GM21619 (cell line): ENCODE results near the gene B4GALNT4.
A peak's percentile ranks its signal among the peaks of the same experiment; 100 is the strongest.
"Not testable (repeated sequence)": the region's sequence is repeated elsewhere in the genome, so short reads cannot be mapped to it uniquely, and the experiment has no call there.

Experiments
- ATAC-seq: cut with Tn5 transposase; IDR thresholded peaks from one replicate; pipeline ENCODE4 v1.9.1; 2021; ENCODE audit not compliant: unreplicated experiment

B4GALNT4 gene

DNA sequence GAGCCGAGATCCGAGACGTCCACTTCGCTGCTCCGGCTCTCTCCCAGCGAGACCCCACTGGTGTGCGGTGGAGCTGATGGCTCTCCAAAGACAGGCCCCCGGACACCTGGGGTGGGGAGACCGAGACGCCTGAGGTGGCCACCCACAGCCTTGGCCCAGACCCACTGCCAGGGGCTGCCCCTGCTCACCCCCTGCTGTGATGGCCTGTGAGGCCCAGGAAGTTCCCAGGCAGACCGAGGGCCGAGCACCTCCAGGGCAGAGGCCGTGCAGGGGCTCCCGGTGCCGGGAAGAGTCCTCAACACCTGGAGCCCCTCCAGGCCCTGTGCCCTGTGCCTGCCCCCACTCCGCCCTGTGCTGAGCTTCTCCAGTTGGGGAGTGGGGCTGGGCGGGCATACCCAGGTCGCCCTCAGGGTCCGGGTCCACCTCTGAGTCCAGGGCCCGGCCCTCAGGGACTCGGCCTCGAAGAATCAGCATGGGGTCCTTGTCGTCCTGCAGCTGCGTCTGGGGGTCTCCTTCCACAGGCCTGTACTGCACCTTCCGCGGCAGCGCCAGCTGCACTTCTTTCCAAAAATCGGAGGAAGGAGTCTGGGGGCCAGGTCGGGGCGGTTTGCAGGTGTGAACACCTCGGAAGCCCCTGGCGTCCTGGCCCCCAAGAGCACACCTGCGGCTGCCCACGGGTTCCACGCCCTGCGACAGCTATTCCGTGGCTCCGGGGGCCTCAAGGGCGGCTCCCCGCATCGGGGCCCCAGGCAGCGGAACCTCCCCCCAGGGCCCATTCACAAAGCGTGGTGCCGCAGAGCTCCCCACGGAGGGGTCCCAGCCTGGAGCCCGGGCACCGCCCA is 36.9 kb downstream of the B4GALNT4 start:
- ATAC-seq, result no peak

- ATAC-seq, result peak; percentile 72
These were observed 37.7 kb downstream of the B4GALNT4 start for GRCh38 chr11:406796-407650.

GRCh38 chr11:407651-408123 is 38.4 kb downstream of the B4GALNT4 start:
- no peak for ATAC-seq

DNA sequence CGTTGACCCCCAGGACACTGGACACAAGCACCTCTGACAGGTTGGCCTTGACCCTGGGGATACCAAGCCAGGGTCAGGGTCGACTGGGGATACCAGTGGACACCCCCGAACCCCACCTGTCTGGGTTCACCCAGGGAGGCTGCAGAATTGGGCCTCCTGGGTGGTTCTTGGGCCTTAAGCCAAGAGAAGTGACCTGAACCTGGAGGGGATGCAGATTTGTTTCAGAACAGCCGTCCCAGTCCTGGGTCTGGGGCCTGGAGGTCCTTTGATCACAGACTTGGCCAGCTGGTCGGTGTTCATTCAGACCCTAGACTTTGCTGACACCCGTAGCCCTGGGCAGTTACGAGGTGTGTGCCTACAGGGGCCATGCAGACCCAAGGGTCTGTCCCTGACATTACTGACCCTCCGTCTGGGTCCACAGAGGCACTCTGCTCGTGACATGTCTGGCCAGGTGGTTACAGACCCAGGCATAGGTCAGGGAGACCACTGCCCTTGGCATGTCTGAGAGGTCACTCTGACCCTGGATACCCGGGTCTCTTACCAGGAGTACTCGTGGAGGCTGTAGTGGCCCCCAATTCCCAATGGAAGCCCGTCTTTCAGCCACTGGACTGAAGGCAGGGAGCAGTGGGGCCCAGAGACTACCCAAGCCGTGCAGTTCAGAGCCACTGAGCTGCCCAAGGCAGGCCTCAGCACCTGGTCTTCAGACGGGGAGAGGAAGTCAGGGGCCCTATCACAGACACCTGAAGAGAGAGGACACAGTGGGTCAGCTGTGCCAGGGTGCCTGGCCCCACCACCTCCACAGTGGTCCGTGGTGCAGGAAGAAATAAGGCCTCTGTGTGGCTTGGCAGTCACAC is 39.1 kb downstream of the B4GALNT4 start:
- no peak for ATAC-seq

GRCh38 chr11:409008-409599 is 39.8 kb downstream of the B4GALNT4 start:
- no peak for ATAC-seq

DNA sequence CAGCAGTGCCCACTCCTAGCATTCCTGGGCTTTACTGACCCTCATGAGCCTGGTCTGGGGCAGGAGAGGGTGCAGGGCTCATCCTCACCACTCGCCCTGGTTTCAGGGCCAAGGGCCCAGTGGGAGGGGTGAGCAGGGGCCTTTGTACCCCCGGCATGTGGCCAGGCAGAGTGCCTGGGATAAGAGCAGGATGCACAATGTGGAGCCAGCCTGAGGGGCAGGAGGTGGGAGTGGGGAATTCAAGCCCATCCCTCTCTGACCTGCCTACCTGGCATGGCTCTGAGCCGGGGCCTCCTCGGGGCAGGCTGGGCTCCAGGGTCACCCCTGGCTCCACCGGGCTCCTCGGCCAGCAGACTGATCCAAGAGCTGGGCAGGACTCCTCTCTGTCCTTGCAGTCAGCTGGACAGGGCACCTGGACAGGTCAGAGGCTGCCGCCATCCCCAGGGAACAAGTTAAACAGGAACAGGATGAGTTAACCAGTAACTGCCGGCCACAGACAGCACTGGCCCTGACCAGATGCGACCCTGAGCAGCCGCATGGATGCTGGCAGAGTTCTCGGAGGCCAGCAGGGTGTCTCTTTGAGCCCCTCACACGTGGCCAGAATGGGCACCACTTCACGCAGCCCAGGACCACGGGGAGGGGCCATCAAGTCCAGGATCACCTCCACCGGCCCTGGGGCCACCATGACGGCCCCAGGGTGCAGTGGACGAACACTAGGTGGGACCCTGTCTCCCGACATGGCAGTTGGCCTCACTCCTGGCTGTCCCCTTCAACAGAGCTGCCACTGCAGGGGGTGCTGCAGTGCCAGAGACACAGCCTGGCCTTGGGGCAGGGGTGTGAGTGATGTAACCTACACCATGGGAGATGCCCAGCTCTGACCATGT is 40.5 kb downstream of the B4GALNT4 start:
- no peak for ATAC-seq

- ATAC-seq, result not testable (repeated sequence)
These were observed 41.4 kb downstream of the B4GALNT4 start for GRCh38 chr11:410711-411110.

DNA sequence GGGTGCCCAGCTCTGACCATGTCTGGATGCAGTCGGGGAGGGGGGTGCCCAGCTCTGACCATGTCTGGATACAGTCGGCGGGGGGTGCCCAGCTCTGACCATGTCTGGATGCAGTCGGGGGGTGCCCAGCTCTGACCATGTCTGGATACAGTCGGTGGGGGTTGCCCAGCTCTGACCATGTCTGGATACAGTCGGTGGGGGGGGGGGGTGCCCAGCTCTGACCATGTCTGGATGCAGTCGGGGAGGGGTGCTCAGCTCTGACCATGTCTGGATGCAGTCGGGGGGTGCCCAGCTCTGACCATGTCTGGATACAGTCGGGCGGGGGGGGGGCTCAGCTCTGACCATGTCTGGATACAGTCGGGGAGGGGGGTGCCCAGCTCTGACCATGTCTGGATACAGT is 42.2 kb downstream of the B4GALNT4 start:
- not testable (repeated sequence) for ATAC-seq

GRCh38 chr11:412641-413119 is 43.4 kb downstream of the B4GALNT4 start:
- ATAC-seq, result no peak

DNA sequence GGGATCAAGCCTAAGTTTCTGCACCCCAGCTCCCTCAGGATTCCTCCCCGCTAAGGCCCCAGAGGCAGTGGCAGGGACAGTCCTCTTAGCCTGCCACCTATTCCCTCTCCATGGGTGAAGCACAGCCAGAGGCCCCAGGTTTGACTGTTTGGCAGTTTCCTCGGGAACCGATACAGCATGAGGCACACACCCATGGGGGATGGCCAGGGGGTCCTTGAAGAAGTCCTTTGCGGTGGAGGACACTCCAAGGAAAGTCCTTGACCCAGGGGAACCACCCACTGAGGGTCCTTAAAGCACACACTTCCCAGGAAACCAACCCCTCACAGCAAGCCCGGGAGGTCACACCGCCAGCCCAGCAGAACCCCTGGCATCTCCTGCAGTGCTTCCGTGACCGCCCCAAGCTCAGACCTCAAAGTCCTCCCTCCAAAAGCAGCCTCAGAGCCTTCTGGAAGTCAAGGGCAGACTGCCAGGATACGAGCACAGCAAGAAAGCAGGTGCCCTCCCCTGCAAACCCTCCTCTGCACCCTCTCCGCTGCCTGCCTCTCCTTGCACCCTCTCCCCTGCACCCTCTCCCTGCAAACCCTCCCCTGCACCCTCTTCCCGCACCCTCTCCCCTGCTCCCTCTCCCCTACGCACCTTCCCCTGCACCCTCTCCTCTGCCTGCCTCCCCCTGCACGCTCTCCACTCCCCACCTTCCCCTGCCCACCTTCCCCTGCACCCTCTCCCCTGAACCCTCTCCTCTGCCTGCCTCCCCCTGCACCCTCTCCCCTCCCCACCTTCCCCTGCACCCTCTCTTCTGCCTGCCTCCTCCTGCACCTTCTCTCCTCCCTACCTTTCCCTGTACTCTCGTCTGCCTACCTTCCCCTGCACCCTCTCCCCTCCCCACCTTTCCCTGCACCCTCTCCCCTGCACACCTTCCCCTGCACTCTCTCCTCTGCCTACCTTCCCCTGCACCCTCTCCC is 44.1 kb downstream of the B4GALNT4 start:
- ATAC-seq, result no peak

- ATAC-seq, result no peak
These were observed 45.1 kb downstream of the B4GALNT4 start for GRCh38 chr11:414318-414857.

DNA sequence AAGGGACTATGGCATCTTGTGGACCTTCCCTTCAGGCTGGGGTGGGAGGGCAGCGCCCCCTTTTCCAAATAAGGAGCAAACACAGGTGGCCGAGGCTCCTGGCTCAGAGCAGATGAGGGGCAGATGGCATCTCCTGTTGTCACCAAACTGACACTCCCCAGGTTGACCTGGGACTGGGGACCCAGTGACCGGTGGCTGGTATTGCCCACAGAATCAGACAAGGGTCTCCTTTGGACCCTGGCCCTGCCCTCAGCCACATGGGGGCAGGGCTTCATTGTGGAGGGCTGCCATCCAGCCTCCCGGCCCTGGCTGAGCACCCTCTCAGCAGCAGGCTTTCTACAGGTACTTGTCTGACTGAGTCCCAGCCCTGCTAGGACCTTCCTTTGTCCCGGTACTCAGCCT is 46.3 kb downstream of the B4GALNT4 start:
- no peak for ATAC-seq

DNA sequence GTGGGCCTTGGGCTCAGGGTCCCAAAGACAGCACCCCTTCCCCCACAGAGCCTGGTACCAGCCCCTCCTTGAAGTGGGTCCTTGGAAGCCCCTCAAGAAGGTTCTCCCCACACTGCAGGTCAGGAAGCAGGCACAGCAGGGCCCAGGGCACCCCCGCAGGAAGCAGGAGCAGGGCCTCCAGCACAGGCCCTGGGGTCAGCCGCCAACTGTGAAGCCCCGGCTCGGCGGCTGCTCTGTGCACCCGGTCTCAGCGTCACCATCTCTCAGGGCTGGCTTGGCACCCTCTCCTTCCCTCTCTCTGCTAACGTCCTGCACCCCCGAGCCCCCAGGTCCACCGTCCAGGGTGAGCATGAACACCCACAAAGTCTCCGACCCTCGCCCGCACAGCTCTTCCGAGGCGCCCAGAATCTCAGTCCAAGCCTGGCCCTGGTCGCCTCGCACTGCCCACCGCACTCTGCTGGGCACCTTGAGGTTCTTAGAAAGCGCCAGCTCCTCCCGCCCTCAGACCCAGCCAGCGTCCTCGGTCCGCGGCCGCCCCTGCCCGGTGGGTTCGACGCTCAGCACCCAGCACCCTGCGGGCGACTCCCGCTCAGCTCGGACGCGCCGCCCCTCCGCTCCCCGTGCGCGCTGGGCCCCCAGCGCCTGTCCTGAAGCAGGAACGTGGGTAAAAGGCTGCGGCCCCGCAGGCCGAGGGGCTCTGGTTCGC is 46.9 kb downstream of the B4GALNT4 start:
- no peak for ATAC-seq

DNA sequence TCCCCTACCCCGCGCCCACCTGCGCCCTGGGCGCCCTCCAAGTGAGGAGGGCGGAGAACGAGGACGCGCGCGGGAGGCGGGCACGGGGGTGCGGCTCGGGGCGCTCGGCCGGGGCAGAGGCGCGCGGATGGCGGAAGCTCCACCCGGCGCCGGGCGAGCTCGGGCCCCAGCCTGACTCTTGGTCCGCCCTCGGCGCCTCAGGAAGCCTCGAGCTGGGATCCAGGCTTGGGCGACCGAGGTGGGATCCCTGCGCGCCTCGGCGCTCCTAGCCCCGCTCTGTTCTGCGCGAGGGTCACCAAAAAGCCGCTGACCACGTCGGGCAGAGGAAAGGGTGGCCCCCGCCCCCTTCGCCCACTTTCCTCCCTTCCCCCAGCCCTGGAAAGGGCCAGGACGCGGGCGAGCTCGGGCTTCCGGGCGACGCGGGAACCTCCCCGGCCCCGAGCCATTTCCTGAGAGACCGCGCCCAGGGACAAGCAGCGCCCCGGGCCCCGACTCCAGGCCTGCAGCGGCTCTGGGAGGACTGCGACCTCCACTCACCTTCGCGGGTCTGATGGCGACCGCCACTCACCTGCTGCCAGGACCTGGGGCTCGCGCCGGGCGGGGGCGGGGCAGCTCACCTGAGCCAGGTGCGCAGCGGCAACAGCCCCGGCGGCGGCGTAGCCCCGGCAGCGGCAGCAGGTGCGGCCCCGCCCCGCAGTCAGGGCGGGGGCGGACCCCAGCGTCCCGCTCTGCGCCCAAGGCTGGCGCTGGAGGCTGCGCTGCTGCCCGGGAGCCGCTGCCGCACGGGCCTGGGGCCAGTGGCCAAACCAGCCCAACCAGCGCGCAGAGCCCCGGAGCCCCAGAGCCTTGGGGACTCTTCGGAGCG is 47.7 kb downstream of the B4GALNT4 start:
- no peak for ATAC-seq

- ATAC-seq, result no peak
These were observed 48.5 kb downstream of the B4GALNT4 start for GRCh38 chr11:417652-418342.
